ENCODE measurements around the gene NOL6.
A peak's percentile ranks its signal among the peaks of the same experiment; 100 is the strongest.

DNA sequence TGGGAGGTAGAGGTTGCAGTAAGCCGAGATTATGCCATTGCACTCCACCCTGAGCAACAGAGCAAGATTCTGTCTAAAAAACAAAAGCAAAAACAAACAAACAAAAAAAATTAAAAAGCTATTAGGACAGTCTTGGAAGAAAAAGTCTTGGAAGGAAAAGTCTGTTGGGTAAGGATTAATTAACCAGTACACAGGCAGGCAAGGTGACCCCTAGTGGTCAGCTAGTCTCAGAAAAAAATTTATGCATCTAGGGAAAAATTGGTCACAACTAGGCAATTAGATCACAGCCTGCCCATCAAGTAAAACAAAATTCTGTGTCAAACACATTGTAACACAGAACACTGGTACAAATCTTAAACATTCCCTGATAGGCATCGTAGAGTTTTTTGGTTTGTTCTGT lies 43.6 kb upstream of the NOL6 start:
- no peak for TF ChIP-seq POLR2A (IDR thresholded peaks at IDR 0.05)
- TF ChIP-seq, protein P1, sequence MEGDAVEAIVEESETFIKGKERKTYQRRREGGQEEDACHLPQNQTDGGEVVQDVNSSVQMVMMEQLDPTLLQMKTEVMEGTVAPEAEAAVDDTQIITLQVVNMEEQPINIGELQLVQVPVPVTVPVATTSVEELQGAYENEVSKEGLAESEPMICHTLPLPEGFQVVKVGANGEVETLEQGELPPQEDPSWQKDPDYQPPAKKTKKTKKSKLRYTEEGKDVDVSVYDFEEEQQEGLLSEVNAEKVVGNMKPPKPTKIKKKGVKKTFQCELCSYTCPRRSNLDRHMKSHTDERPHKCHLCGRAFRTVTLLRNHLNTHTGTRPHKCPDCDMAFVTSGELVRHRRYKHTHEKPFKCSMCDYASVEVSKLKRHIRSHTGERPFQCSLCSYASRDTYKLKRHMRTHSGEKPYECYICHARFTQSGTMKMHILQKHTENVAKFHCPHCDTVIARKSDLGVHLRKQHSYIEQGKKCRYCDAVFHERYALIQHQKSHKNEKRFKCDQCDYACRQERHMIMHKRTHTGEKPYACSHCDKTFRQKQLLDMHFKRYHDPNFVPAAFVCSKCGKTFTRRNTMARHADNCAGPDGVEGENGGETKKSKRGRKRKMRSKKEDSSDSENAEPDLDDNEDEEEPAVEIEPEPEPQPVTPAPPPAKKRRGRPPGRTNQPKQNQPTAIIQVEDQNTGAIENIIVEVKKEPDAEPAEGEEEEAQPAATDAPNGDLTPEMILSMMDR (IDR thresholded peaks at IDR 0.05 in 8 of 11, conservative IDR thresholded peaks at IDR 0.05 in 3 of 11), result peak in 8 of 11 experiments; percentile 31 to 62 (median 46)
- TF ChIP-seq POLR2AphosphoS5 (IDR thresholded peaks at IDR 0.05), result no peak
